ENCODE measurements around the gene KIR2DL3. TPM values are rescaled to one million over a fixed set of nuclear protein-coding genes. Genes with fewer than 3 reads are reported as not detected.
"Not testable (repeated sequence)": the region's sequence is repeated elsewhere in the genome, so short reads cannot be mapped to it uniquely, and the experiment has no call there.

The KIR2DL3 gene
- total RNA-seq, 1 donor from 2014 or later: not detected

GRCh38 chr19:54704928-54705327 is 33.4 kb upstream of the KIR2DL3 start:
- no peaks in the 10 kb centered on the region for H3K4me1 Mint-ChIP-seq (ENCODE audit: low read depth)
- no peak for TF ChIP-seq CTCF (IDR thresholded peaks at IDR 0.05)
- H3K27ac Mint-ChIP-seq (ENCODE audit: unreplicated experiment): no peak overlapping the region
- H3K36me3 Mint-ChIP-seq (ENCODE audit: low read depth): peaks cover 2% of the 10 kb centered on the region
- H3K4me3 Mint-ChIP-seq (ENCODE audit: unreplicated experiment): no peak overlapping the region
- H3K9me3 Mint-ChIP-seq (ENCODE audit: low read depth): peaks cover 53% of the 10 kb centered on the region
- DNase-seq (ENCODE audit: low spot score): no peak
- H3K27me3 Mint-ChIP-seq (ENCODE audit: low read depth): no peaks in the 10 kb centered on the region

GRCh38 chr19:54707962-54708361 is 30.4 kb upstream of the KIR2DL3 start:
- no peak for TF ChIP-seq CTCF (IDR thresholded peaks at IDR 0.05)

DNA sequence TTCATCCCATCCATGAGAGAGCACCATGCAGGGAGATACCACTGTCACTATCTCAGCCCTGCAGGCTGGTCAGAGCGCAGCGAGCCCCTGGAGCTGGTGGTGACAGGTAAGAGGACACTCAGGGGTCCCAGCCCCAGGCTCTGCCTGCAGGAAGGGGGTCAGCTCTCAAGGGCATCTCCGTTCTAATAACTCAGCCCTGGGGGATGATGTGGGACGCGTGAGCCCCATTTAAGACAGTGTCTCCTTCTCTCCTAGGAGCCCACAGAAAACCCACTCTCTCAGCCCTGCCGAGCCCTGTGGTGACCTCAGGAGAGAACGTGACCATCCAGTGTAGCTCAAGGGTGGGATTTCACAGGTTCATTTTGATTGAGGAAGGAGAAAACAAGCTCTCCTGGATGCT is 29.5 kb upstream of the KIR2DL3 start:
- Mint-ChIP-seq H3K4me3 (ENCODE audit: unreplicated experiment) (no peak overlapping the region), H3K27me3 (ENCODE audit: low read depth) (no peaks in the 10 kb centered on the region)

More at GRCh38 chr19:54707962-54708361, 30.4 kb upstream of the KIR2DL3 start:
- Mint-ChIP-seq H3K9me3 (ENCODE audit: low read depth) (peaks cover 35% of the 10 kb centered on the region), H3K4me1 (ENCODE audit: low read depth) (no peaks in the 10 kb centered on the region), H3K36me3 (ENCODE audit: low read depth) (no peaks in the 10 kb centered on the region), H3K27me3 (ENCODE audit: low read depth) (no peaks in the 10 kb centered on the region), H3K4me3 (ENCODE audit: unreplicated experiment) (no peak overlapping the region), H3K27ac (ENCODE audit: unreplicated experiment) (no peak overlapping the region)
- peak; percentile 83 for DNase-seq (ENCODE audit: low spot score)

GRCh38 chr19:54709212-54709948 is 28.9 kb upstream of the KIR2DL3 start:
- Mint-ChIP-seq H3K9me3 (ENCODE audit: low read depth) (peaks cover 27% of the 10 kb centered on the region), H3K4me1 (ENCODE audit: low read depth) (no peaks in the 10 kb centered on the region), H3K27ac (ENCODE audit: unreplicated experiment) (no peak overlapping the region), H3K27me3 (ENCODE audit: low read depth) (no peaks in the 10 kb centered on the region), H3K4me3 (ENCODE audit: unreplicated experiment) (no peak overlapping the region), H3K36me3 (ENCODE audit: low read depth) (no peaks in the 10 kb centered on the region)
- DNase-seq (ENCODE audit: low spot score): peak; percentile 28
- TF ChIP-seq CTCF (IDR thresholded peaks at IDR 0.05): no peak

More for the DNA sequence above, 29.5 kb upstream of the KIR2DL3 start:
- Mint-ChIP-seq H3K9me3 (ENCODE audit: low read depth) (peaks cover 33% of the 10 kb centered on the region), H3K4me1 (ENCODE audit: low read depth) (no peaks in the 10 kb centered on the region), H3K36me3 (ENCODE audit: low read depth) (no peaks in the 10 kb centered on the region), H3K27ac (ENCODE audit: unreplicated experiment) (no peak overlapping the region)
- DNase-seq (ENCODE audit: low spot score): peak; percentile 63
- TF ChIP-seq CTCF (IDR thresholded peaks at IDR 0.05): no peak

DNA sequence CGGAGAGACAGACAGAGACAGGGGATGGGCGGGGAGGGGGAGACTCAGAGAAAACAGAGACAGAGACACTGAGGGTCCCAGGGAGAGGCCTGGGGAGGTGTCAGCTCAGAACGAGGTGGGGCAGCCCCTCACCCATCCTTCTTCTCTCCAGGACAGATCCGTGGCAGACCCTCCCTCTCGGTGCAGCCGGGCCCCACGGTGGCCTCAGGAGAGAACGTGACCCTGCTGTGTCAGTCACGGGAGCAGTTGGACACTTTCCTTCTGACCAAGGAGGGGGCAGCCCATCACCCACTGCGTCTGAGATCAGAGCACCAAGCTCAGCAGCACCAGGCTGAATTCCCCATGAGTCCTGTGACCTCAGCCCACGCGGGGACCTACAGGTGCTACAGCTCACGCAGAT is 28.4 kb upstream of the KIR2DL3 start:
- peaks cover 22% of the 10 kb centered on the region for H3K9me3 Mint-ChIP-seq (ENCODE audit: low read depth)
- DNase-seq (ENCODE audit: low spot score); H3K27ac Mint-ChIP-seq (ENCODE audit: unreplicated experiment): not testable (repeated sequence)

GRCh38 chr19:54724142-54724541 is 14.2 kb upstream of the KIR2DL3 start, which contains the start of gene KIR3DL3:
KIR3DL3 (plus strand) TSS chr19:54724442; CDS start chr19:54724497, 55 bp downstream.
- Mint-ChIP-seq H3K27ac (ENCODE audit: unreplicated experiment) (no peak within 1 kb of the TSS), H3K27me3 (ENCODE audit: low read depth) (no peaks in the 10 kb centered on the region), H3K36me3 (ENCODE audit: low read depth) (no peaks in the 10 kb centered on the region), H3K9me3 (ENCODE audit: low read depth) (peaks cover 74% of the 10 kb centered on the region), H3K4me3 (ENCODE audit: unreplicated experiment) (no peak within 1 kb of the TSS), H3K4me1 (ENCODE audit: low read depth) (no peaks in the 10 kb centered on the region)
- no peak for TF ChIP-seq CTCF (IDR thresholded peaks at IDR 0.05)
- no peak for DNase-seq (ENCODE audit: low spot score)

More for the DNA sequence above, 28.4 kb upstream of the KIR2DL3 start:
- H3K36me3 Mint-ChIP-seq (ENCODE audit: low read depth); H3K4me1 Mint-ChIP-seq (ENCODE audit: low read depth); H3K27me3 Mint-ChIP-seq (ENCODE audit: low read depth); H3K4me3 Mint-ChIP-seq (ENCODE audit: unreplicated experiment): not testable (repeated sequence)
